Right atrium auricular region (tissue), 2 donors: ENCODE data around the gene PRKD3. TPM values are rescaled to one million over a fixed set of nuclear protein-coding genes. Genes with fewer than 3 reads are reported as not detected.
A peak's percentile ranks its signal among the peaks of the same experiment; 100 is the strongest.
"Not testable (repeated sequence)": the region's sequence is repeated elsewhere in the genome, so short reads cannot be mapped to it uniquely, and the experiment has no call there.

Experiments used
- DNase-seq: peaks from one replicate; pipeline ENCODE4 v3.0.0-alpha.2; 2019; ENCODE audit warnings: low spot score
- H3K27ac ChIP-seq, 2 donors: fragments of 200-600 bp; sonication (generic); 1 replicate in 1 of 2; 2 replicates in 1 of 2; pipeline ENCODE4 v1.5.1; 2016 to 2019
- H3K27me3 ChIP-seq, 2 donors: fragments of 200-600 bp; sonication (generic); one replicate each; pipeline versions ENCODE4 v1.5.1 to v1.6.0; 2017 to 2019
- H3K36me3 ChIP-seq: fragments of 200-600 bp; sonication (generic); one replicate; pipeline ENCODE4 v1.5.1; 2016
- H3K4me1 ChIP-seq, 2 donors: fragments of 200-600 bp; sonication (generic); one replicate each; pipeline versions ENCODE4 v1.5.1 to v1.6.0; 2017 to 2019
- H3K4me3 ChIP-seq, 2 donors: fragments of 200-600 bp; sonication (generic); 1 replicate in 1 of 2; 2 replicates in 1 of 2; pipeline ENCODE4 v1.5.1; 2017 to 2019; ENCODE audit warnings: mild to moderate bottlenecking in 1 of 2, moderate library complexity in 1 of 2
- H3K9me3 ChIP-seq, 2 donors: fragments of 200-600 bp; sonication (generic); one replicate each; pipeline ENCODE4 v1.5.1; 2019
- CTCF ChIP-seq, 2 donors: fragments of 200-600 bp; sonication (generic); IDR thresholded peaks; one replicate each; pipeline ENCODE4 v1.5.1; 2019; ENCODE audit warnings: antibody characterized with exemption in 2 of 2
- total RNA-seq, 2 donors: library from RNA; depleted of rRNA; stranded (reverse); fragments of >200 nt; gene quantifications; one replicate each; pipeline ENCODE4 v1.1.0, GENCODE V29; 2016

Gene PRKD3
- total RNA-seq, 2 donors from 2014 or later, result 13.0 to 20.6 TPM

GRCh38 chr2:37300146-37300545, 24.5 kb downstream of the PRKD3 start:
- H3K4me3 ChIP-seq, result no peak overlapping the region
- H3K4me1 ChIP-seq, result peaks cover 0 to under 1% of the 10 kb centered on the region in 2 donors
- no peaks in the 10 kb centered on the region for H3K9me3 ChIP-seq
- no peak for DNase-seq
- no peak overlapping the region for H3K27ac ChIP-seq
- no peak for TF ChIP-seq CTCF (IDR thresholded peaks at IDR 0.05)
- H3K27me3 ChIP-seq, result no peaks in the 10 kb centered on the region
- no peaks in the 10 kb centered on the region for H3K36me3 ChIP-seq

GRCh38 chr2:37297632-37298031, 27.0 kb downstream of the PRKD3 start:
- Histone ChIP-seq H3K4me1 (no peaks in the 10 kb centered on the region), H3K27ac (no peak overlapping the region)

GRCh38 chr2:37295469-37296073, 29.1 kb downstream of the PRKD3 start:
- H3K36me3 ChIP-seq, result peaks cover 2% of the 10 kb centered on the region

More at GRCh38 chr2:37297632-37298031, 27.0 kb downstream of the PRKD3 start:
- H3K27me3 ChIP-seq, result no peaks in the 10 kb centered on the region
- no peaks in the 10 kb centered on the region for H3K36me3 ChIP-seq
- H3K4me3 ChIP-seq, result no peak overlapping the region
- DNase-seq, result no peak
- no peaks in the 10 kb centered on the region for H3K9me3 ChIP-seq
- TF ChIP-seq CTCF (IDR thresholded peaks at IDR 0.05), result no peak

GRCh38 chr2:37294858-37295257, 29.8 kb downstream of the PRKD3 start:
- H3K4me1 ChIP-seq, H3K9me3 ChIP-seq, H3K27me3 ChIP-seq: not testable (repeated sequence)

More at GRCh38 chr2:37295469-37296073, 29.1 kb downstream of the PRKD3 start:
- H3K27ac ChIP-seq, result no peak overlapping the region
- no peak overlapping the region for H3K4me3 ChIP-seq
- no peak for DNase-seq
- no peaks in the 10 kb centered on the region for H3K27me3 ChIP-seq
- no peak for TF ChIP-seq CTCF (IDR thresholded peaks at IDR 0.05)
- no peaks in the 10 kb centered on the region for H3K4me1 ChIP-seq
- H3K9me3 ChIP-seq, result no peaks in the 10 kb centered on the region

GRCh38 chr2:37291680-37292079, 33.0 kb downstream of the PRKD3 start:
- no peaks in the 10 kb centered on the region for H3K27me3 ChIP-seq
- peaks cover 21% of the 10 kb centered on the region for H3K36me3 ChIP-seq
- no peak for TF ChIP-seq CTCF (IDR thresholded peaks at IDR 0.05)
- DNase-seq, result no peak
- H3K27ac ChIP-seq, result no peak overlapping the region
- H3K9me3 ChIP-seq, result no peaks in the 10 kb centered on the region
- no peaks in the 10 kb centered on the region for H3K4me1 ChIP-seq
- no peak overlapping the region for H3K4me3 ChIP-seq

More at GRCh38 chr2:37294858-37295257, 29.8 kb downstream of the PRKD3 start:
- not testable (repeated sequence) for DNase-seq, H3K27ac ChIP-seq, H3K4me3 ChIP-seq, H3K36me3 ChIP-seq

- H3K36me3 ChIP-seq, result peaks cover 21% of the 10 kb centered on the region
- no peaks in the 10 kb centered on the region for H3K27me3 ChIP-seq
- peak in 1 of 2 donors; percentile 12 for TF ChIP-seq CTCF (IDR thresholded peaks at IDR 0.05)
- no peaks in the 10 kb centered on the region for H3K9me3 ChIP-seq
- no peak overlapping the region for H3K27ac ChIP-seq
- no peak for DNase-seq
- no peaks in the 10 kb centered on the region for H3K4me1 ChIP-seq
- H3K4me3 ChIP-seq, result no peak overlapping the region
Observed at GRCh38 chr2:37287966-37288365, 36.7 kb downstream of the PRKD3 start.
